Measurements from ENCODE around the gene MGAT4B.
"Not testable (repeated sequence)": the region's sequence is repeated elsewhere in the genome, so short reads cannot be mapped to it uniquely, and the experiment has no call there.

Gene MGAT4B

GRCh38 chr5:179806250-179807048, at the start of gene MGAT4B:
MGAT4B (minus strand) TSS chr5:179806866; CDS start chr5:179806583, 283 bp downstream.
- peak; percentile 83 to 95 (median 88) for DNase-seq

- DNase-seq: no peak
Measured at GRCh38 chr5:179854356-179854755, 47.7 kb upstream of the MGAT4B start.

GRCh38 chr5:179852993-179853547, 46.4 kb upstream of the MGAT4B start:
- peak; percentile 50 to 56 (median 55) for DNase-seq

- no peak for DNase-seq
Measured at GRCh38 chr5:179841621-179842020, 35.0 kb upstream of the MGAT4B start.

- no peak for DNase-seq
Measured at GRCh38 chr5:179840766-179841165, 34.1 kb upstream of the MGAT4B start.

- no peak for DNase-seq
Measured at GRCh38 chr5:179840321-179840720, 33.7 kb upstream of the MGAT4B start.

GRCh38 chr5:179839328-179840256, 32.9 kb upstream of the MGAT4B start:
- DNase-seq: no peak

- no peak for DNase-seq
Measured at GRCh38 chr5:179837076-179838011, 30.7 kb upstream of the MGAT4B start.

GRCh38 chr5:179836225-179837019, 29.8 kb upstream of the MGAT4B start:
- peak; percentile 38 to 66 (median 43) for DNase-seq

- not testable (repeated sequence) for DNase-seq
Measured at GRCh38 chr5:179834871-179835270, 28.2 kb upstream of the MGAT4B start.

GRCh38 chr5:179834120-179834519, 27.5 kb upstream of the MGAT4B start:
- no peak for DNase-seq

- DNase-seq: no peak
Measured at GRCh38 chr5:179833709-179834070, 27.0 kb upstream of the MGAT4B start.

GRCh38 chr5:179833056-179833708, 26.5 kb upstream of the MGAT4B start:
- DNase-seq: no peak

GRCh38 chr5:179832039-179832745, 25.5 kb upstream of the MGAT4B start:
- DNase-seq: no peak

GRCh38 chr5:179830818-179831468, 24.3 kb upstream of the MGAT4B start:
- no peak for DNase-seq

- no peak for DNase-seq
Measured at GRCh38 chr5:179829732-179830435, 23.2 kb upstream of the MGAT4B start.

- DNase-seq: no peak
Measured at GRCh38 chr5:179828756-179829421, 22.2 kb upstream of the MGAT4B start.

- DNase-seq: peak; percentile 93 to 94 (median 93)
Measured at GRCh38 chr5:179827680-179828079, 21.0 kb upstream of the MGAT4B start.
